AG10803 (cell line): Measurements from ENCODE around the gene ANO6.

Source experiments
- DNase-seq: peaks from one replicate; pipeline ENCODE4 v3.0.0; 2010; ENCODE audit warnings: low read depth
- H3K4me3 ChIP-seq: 2 replicates; pipeline ENCODE4 v1.5.1; 2011; ENCODE audit warnings: mild to moderate bottlenecking, low read length, control low read depth
- CTCF ChIP-seq: conservative IDR thresholded peaks from 2 replicates; pipeline ENCODE4 v1.5.1; 2011; ENCODE audit warnings: mild to moderate bottlenecking, low read length, control low read depth, inconsistent platforms

Gene ANO6

GRCh38 chr12:45429831-45430230 is 213.9 kb downstream of the ANO6 start:
- no peak for DNase-seq
- no peak for TF ChIP-seq CTCF
- H3K4me3 ChIP-seq: no peak overlapping the region

GRCh38 chr12:45431126-45431525 is 215.2 kb downstream of the ANO6 start:
- H3K4me3 ChIP-seq: no peak overlapping the region
- no peak for TF ChIP-seq CTCF
- no peak for DNase-seq

GRCh38 chr12:45432710-45433109 is 216.8 kb downstream of the ANO6 start:
- DNase-seq: no peak
- H3K4me3 ChIP-seq: no peak overlapping the region
- no peak for TF ChIP-seq CTCF

GRCh38 chr12:45433441-45433868 is 217.6 kb downstream of the ANO6 start:
- TF ChIP-seq CTCF: no peak
- no peak for DNase-seq
- no peak overlapping the region for H3K4me3 ChIP-seq

- DNase-seq: no peak
- no peak for TF ChIP-seq CTCF
- H3K4me3 ChIP-seq: no peak overlapping the region
Observed at GRCh38 chr12:45434094-45434493, 218.2 kb downstream of the ANO6 start.

GRCh38 chr12:45435945-45436710 is 220.2 kb downstream of the ANO6 start:
- no peak for DNase-seq
- no peak overlapping the region for H3K4me3 ChIP-seq
- no peak for TF ChIP-seq CTCF

GRCh38 chr12:45439039-45439438 is 223.1 kb downstream of the ANO6 start:
- no peak for DNase-seq
- H3K4me3 ChIP-seq: no peak overlapping the region
- TF ChIP-seq CTCF: no peak
